Measurements from ENCODE around the gene MOSPD3.
A peak's percentile ranks its signal among the peaks of the same experiment; 100 is the strongest.
"Not testable (repeated sequence)": the region's sequence is repeated elsewhere in the genome, so short reads cannot be mapped to it uniquely, and the experiment has no call there.

The MOSPD3 gene

DNA sequence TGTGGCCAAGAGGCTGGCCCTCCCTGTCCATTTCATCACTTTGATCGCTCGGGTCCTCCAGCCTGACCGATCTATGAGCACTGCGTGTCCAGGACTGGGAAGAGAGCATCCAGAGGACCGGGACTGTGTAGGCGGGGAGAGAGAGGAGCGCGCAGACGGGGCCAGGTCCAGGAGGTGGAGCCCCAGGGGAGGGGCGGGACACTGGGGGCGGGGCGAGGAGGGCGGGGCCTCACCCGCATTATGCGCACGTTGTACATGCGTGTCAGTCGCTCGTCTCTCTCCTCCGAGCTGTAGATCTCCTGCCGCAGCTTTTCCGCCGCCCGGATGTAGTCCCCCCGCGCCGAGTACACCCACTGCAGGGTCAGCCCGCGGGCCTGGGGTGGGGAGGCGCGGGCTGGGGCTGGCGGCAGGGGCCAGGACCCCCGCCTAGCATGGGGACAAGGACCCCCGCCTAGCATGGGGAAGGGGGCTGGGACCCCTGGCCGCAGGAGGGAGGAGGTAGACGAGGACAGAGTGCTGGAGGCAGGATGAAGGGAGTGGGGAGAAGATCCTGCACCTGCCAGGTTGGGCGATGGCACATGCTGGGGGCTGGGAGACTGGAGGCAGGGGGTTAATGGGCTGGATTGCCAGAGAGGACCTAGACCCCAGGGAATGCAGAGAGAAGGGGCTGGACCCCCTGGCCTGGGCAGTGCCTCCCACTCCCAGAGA is 14.3 kb downstream of the MOSPD3 start:
- DNase-seq (ENCODE audit: low read depth): peak; percentile 75

DNA sequence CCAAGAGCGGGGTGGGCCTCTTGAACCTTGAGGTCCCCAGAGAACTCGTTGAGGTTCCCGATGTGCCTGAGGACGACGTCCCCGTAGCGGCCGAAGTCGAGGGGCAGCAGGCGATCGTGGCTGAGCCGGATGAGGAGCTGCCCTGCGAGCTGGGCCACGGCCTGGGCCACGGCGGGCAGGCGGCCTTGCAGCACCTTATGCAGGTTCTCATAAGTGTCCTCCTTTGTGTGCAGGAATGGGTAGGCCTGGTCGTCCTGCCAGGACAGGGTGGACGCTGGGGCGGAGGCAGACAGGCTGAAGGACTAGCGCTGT is 14.9 kb downstream of the MOSPD3 start:
- DNase-seq (ENCODE audit: low read depth): no peak

DNA sequence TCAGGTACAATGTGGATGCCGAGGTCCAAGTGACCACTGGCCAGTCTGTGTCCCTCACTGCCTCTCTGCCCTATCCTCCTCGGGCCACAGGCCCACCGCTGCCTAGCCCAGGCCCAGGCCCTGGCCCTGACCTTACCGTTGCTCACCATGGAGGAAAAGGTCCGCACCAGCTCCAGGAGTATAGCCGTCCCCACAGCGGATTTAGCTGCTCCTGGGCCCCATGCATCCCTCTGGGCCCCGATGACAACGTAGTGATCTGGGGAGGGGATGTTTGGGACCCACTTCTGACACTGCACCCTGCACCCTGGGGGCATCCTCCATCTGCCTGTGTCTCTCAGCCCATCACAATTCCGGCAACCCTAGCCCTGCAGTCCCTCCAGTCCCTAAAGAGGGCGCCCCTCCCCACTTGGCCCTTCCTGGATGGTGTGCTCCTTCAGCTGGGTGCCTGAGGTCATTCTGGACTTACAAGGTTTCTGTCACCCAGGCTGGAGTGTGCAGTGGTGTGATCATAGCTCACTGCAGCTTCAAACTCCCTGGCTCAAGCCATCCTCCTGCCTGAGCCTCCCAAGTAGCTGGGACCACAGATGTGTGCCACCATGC is 16.9 kb downstream of the MOSPD3 start:
- DNase-seq (ENCODE audit: low read depth): no peak

DNA sequence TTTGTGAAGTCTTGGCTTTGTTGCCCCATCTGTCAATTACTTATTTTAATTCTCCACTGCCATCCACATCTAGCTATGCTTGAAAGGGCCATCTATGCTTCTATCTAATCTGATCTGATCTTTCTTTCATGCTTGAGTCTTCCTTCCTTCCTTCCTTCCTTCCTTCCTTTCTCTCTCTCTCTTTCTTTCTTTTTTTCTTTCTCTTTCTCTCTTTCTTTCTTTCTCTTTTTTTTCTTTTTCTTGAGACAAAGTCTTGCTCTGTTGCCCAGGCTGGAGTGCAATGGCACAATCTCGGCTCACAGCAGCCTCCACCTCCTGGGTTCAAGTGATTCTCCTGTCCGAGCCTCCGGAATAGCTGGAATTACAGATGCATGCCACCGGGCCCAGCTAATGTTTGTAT is 17.7 kb downstream of the MOSPD3 start:
- DNase-seq (ENCODE audit: low read depth): no peak

DNA sequence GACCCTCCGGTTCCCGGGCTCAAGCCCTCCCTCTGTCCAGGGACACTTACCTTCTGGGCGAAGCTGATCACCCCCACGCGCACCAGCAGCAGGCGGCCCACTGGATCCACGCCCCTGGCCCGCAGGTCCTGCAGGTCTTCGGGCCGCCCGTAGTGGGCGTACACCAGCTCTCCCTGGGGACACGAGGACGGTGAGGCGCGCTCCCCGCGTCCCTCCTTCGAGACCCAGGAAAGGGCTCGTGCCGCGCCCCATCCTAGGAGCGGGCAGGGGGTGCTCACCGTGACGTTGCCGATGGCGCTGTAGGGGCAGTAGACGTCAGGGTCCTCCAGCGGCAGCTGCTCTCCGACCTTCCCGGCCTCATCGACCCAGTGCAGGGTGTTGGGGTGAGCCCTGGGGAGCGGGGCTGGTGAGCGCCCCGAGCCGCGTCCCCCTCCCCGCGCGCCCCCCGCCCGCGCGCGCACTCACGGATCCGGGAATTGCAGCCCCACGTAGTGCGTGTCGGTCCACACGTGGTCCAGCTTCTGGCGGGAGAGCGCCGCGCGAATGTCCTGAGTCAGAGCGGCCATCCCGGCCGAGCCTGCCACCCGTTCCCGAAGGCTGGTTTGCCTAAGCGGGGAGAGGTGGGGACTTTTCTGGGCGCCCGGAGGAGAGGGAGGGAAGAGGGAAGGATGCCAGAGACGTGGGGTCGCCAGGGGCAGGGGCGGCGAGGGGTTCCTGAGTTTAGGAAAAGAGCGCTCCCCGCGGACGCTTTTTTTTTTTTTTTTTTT is 20.8 kb downstream of the MOSPD3 start:
- DNase-seq (ENCODE audit: low read depth): no peak

DNA sequence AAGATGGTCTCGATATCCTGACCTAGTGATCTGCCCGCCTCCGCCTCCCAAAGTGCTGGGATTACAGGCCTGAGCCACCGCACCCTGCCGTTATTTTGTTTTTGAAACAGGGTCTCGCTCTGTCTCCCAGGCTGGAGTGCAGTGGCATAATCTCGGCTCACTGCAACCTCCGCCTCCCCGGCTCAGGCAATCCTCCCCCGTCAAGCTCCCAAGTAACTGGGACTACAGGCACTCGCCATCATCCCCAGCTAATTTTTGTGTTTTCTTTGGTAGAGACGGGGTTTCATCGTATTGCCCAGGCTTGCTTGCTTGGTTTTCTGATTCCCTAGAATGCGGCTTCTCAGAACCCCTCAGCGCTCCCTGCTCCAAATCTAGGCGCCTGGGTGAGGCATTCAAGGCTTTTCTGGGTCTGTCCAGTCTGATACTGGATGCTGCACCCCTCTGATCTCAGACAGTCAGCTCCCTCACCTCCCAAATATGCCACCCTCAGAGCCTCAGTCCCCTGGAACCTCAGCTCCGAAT is 27.7 kb downstream of the MOSPD3 start:
- DNase-seq (ENCODE audit: low read depth): no peak

DNA sequence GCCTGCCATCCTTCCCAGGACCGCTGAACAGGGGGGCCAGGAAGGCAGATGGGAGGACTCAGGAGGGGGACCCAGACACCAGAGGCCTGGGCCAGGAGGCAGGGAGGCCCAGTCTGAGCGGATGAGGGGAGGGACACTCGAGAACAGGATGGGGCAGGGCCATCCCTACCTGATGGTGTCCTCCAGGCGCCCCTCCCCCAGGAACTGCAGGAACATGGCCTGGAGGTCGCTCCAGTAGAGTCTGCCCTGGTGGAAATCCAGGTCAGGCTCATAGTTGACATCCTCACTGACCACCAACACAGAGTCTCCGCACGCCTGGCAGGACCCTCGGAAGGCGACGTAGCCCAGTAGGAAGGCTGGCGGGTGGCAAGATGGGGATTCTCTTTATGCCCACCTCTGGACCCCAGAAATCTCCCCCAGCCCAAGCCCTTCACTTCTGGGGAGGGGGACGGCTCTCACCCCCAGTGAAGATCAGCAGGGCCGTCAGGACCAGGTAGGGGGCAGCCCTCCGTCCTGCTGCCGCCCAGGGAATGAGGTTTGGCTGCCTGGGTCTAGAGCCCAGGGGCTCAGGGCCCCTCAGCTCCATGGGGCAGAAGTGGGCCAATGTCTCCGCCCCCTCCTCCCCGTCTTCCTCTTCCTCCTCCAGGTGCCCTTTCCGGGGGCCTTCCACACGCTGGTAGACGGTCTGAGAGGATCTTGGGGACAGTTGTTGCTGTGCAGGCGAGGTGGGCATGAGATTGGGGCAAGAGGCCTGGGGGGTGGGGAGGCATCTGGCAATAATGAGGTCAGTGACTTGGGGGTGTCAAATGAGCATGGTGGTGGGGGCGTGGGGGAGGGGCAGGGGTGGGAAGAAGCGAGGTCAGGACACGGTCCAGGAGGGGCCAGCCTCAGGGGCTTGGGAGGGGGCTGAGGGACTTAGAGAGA is 28.4 kb downstream of the MOSPD3 start:
- DNase-seq (ENCODE audit: low read depth): no peak

DNA sequence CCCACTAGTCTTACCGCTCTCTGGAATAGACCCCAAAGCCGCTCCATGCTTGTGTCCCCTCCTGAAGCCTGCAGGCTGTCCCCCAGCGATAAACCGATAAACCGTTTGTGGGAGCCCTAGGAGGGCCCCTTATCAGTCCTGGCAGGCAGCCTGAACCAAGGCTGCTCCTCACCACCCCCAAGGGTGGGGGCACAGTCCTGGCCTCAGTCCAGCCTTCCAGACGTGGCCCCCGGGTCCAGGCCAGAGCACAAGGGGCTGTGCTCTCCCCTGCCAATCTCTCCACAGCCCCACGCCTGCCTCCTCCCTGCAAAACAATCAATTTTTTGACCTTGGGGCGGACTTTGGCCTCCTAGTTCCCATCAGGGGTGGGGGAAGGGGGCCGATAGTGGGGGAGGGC is 29.1 kb downstream of the MOSPD3 start, which contains the start of gene TFR2:
Gene TFR2 (minus strand): TSS at position 90 of the 397 bp plus-strand sequence. CDS start 43 bp downstream, at position 47.
- DNase-seq (ENCODE audit: low read depth): no peak

DNA sequence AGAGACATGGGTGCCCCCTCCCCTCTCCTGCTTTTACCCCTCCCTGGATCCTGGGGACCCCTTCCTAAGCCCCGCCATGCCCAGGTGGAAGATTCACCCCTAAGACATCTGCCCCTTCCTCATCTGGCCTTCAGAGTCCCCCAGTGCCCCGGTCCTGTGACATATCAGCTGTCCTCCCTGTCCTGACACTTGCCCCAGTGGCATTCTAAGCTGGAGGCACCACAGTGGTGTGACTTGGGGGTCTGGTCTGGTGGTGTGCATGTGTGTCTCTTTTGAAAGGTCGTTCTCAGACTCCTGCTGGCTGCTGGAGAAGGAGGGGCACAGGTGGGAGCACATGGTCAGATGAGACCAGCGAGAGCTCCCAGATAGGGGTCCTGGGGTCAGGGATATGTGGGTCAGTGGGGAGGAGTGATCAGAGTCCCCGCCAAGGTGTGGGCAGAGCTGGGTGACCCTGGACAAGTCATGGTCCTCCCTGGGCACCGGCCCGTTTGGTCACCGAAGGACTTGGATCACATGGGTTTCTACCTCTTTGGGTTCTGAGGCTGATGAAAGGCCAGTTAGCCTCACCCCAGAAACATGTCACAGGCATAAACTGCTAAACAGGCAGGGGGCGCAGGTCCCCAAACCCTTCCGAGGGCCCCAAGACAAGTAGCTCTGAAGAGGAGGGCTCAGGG is 29.7 kb downstream of the MOSPD3 start:
- DNase-seq (ENCODE audit: low read depth): no peak

DNA sequence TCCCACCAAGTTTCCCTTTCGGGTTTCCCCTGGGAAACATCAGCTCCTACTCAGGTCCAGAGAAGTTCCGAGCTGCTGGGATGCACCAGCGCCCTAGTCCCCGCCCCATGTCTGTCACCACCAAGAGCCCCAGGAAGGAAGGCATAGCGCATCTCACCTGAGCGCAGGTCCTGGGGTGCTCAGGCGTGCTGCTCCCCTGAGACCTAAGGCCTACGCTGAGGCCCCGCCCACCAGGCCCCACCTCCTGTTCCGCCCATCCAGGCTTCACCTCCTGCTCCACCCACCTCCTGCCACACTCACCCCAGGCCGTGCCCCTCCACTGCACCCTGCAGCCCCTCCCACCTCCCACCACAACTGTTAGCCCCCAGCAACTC is 30.2 kb downstream of the MOSPD3 start:
- DNase-seq (ENCODE audit: low read depth): no peak

DNA sequence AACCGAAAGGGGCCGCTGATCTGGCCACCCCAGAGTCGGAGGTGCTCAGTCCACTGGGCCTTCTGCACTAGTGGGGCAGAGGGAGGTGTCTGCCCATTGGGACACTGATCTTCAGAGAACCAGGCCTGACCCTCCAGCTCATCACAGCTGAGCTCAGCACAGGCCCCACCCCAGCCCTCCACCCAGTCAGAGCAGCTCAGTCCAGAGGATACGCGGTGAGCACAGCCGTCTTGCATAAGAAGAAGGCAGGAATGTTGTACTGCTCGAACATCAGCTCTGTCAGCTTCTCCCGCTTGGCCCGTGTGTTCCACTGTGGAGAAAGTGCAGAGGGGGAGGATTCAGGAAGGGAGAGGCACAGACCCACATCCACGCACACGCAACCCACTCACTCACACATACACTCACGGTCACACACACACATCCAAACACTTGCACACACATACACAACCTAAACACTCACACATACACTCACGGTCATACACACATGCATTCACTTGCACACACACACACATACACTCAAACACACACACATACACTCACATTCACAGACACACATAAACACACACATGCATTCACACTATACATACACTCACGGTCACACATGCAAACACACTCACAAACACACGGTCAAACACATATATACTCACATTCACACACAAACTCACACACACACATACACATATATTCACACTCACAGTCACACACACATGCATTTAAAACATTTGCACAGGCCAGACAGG is 37.7 kb downstream of the MOSPD3 start:
- peak; percentile 43 for DNase-seq (ENCODE audit: low read depth)

DNA sequence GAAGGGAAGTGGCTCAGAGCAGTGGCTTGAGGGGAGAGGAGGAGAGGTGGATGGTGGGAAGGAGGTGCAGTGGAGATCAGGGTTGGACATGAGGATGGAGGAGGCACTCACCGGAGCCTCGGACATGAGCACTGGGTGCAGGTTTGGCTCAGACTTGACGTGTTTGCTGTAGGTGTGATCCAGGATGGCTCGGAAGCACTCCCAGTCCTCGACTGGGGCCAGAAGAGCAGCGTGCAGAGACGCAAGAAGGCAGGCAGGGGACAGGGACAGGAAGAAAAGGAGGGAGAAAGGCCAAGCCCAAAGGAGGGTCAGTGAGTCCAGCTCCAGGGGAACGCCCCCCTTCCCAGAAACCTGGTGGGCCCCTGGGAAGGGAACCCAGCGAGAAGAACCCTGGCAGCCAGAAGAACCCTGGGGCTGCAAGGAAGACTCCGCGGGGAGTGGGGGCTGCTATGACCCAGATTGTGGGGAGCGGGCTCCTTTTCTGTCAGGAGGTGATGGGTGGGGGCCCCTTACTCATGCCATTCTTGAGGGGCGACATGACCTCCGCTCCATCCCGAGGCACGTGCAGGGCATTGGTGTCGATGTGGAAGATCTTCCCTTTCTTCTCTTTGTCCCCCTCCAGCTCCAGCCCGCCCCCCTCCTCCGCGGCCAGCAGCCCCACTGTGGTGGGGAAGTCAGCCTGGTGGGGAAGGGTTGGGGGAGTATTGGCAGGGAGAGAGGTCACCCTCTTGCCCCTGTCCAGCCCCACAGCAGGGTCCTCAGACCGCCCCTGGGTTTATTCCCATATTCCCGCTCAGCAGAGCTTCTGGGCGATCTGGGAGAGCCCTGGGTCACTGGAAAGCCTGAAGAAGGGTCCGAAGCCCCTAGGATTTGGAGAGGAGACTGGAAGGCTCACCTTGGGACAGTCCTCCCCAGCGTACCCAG is 42.8 kb downstream of the MOSPD3 start:
- DNase-seq (ENCODE audit: low read depth): no peak

DNA sequence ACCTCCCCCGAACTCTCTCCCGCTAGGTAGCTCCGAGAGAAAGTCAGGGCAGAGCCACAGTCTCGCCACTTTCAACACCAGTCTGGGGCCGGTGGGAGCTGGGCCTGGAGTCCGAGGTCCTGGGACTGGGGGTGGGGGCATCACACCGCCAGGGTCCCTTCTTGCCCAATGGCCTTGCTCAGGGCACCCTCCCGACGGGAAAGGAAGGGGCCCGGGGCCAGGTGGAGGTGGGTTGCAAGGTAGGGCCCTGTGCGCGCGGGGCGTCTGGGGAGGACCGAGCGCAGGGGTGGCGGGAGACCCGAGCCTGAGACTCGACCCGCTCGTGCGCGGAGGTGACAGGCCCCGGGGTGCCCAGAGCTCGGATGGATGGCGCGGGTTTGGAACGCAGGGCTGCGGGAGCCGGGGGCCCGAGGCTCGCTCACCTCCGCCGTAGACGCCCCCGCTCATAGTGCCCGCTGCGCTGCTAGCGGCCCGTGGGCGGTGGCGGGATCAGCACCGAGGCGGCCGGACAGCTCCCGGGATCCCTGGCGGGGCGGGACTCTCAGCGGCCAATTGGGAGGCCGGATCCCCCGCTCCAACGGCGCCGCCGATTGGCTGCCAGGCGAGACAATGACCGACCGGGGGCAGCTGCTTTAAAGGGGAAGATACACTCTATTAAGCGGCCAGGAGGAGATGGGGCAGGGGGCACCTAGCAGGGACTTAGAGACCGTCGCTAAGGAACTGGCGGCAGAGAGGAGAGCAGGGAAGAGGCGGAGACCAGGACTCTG is 43.8 kb downstream of the MOSPD3 start, which contains the start of gene ACTL6B:
Gene ACTL6B (minus strand): TSS at position 541 of the 767 bp plus-strand sequence. CDS start 94 bp downstream, at position 447.
- no peak for DNase-seq (ENCODE audit: low read depth)

DNA sequence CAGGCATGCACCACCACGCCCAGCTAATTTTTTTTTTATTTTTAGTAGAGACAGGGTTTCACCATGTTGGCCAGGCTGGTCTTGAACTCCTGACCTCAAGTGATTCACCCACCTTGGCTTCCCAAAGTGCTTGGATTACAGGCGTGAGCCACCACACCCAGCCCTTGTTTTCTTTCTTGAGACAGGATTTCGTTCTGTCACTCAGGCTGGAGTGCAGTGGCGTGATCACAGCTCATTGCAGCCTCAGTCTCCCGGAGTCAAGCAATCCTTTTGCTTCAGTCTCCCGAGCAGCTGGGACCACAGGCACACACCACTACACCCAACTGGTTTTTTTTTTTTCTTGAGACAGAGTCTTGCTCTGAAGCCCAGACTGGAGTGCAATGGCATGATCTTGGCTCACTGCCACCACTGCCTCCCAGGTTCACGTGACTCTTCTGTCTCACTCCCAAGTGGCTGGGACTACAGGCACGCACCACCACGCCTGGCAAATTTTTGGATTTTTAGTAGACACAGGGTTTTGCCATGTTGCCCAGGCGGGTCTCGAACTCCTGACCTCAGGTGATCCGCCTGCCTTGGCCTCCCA is 49.9 kb downstream of the MOSPD3 start:
- DNase-seq (ENCODE audit: low read depth): not testable (repeated sequence)
